AG04450 (cell line): ENCODE data around the gene NFAT5. TPM values are rescaled to one million over a fixed set of nuclear protein-coding genes. Genes with fewer than 3 reads are reported as not detected.
"Not testable (repeated sequence)": the region's sequence is repeated elsewhere in the genome, so short reads cannot be mapped to it uniquely, and the experiment has no call there.

Source experiments
- CTCF ChIA-PET: fragments of 300-600, 350-600 bp; formaldehyde crosslinking; extraction: SDS; loops from one replicate; lab custom pipeline; 2022; ENCODE audit warnings: antibody characterized with exemption, inconsistent platforms; lab: Charles Lee
- POLR2A ChIA-PET: fragments of 350-600 bp; formaldehyde crosslinking; extraction: SDS; loops from one replicate; lab custom pipeline; 2021; ENCODE audit warnings: antibody characterized with exemption, inconsistent platforms; lab: Yijun Ruan, JAX
- DNase-seq: peaks from one replicate; pipeline ENCODE4 v3.0.0-alpha.2; 2011; ENCODE audit warnings: low read depth, low spot score
- H3K27ac ChIP-seq: one replicate; pipeline ENCODE4 v1.5.1; 2012; ENCODE audit warnings: low read depth, low read length, control low read depth
- H3K27me3 ChIP-seq: one replicate; pipeline ENCODE4 v1.6.0; 2012; ENCODE audit warnings: low read length; ENCODE audit not compliant: control insufficient read depth, insufficient read depth
- H3K4me3 ChIP-seq: 2 replicates; pipeline ENCODE4 v1.5.1; 2011; ENCODE audit warnings: mild to moderate bottlenecking, low read depth, low read length, control low read depth
- H3K9me3 ChIP-seq: 2 replicates; pipeline ENCODE4 v1.5.1; 2012; ENCODE audit warnings: low read length; ENCODE audit not compliant: control insufficient read depth, insufficient read depth
- polyA minus RNA-seq: library from RNA; depleted of rRNA, polyadenylated mRNA; stranded (reverse); fragments of >200 nt; gene quantifications from 2 replicates; pipeline ENCODE4 v1.2.3, GENCODE V29; 2011; rRNA and poly(A)+ RNA removed
- polyA plus RNA-seq: library from polyadenylated mRNA; depleted of rRNA; stranded (reverse); fragments of >200 nt; gene quantifications from 2 replicates; pipeline ENCODE4 v1.2.3, GENCODE V29; 2011; rRNA removed
- TF ChIP-seq, protein P1 (sequence below): IDR thresholded peaks from 2 replicates; pipeline ENCODE4 v1.5.1; 2011; ENCODE audit warnings: low read depth, low read length, control low read depth, inconsistent platforms

Gene NFAT5
- polyA plus RNA-seq (31.2 and 36.9 TPM in 2 replicates), polyA minus RNA-seq (69.8 and 88.5 TPM in 2 replicates)

GRCh38 chr16:69565671-69566239, at the start of gene NFAT5:
Gene NFAT5, plus strand, starts transcription at chr16:69565966. Its CDS starts 336 bp downstream, at chr16:69566302.
- peak; percentile 41 for DNase-seq
- ChIA-PET CTCF (no interaction called here), POLR2A (interaction anchor here (1.2 kb wide), 1 partner anchor 169 kb away, joined by 5 read pairs; no protein-coding TSS in a partner anchor)
- no peaks in the 10 kb centered on the region for H3K27me3 ChIP-seq
- peak within 1 kb of the TSS; percentile 96 for H3K4me3 ChIP-seq
- H3K9me3 ChIP-seq: no peaks in the 10 kb centered on the region; the same call in 1 of the 2 replicates
- TF ChIP-seq, protein P1, sequence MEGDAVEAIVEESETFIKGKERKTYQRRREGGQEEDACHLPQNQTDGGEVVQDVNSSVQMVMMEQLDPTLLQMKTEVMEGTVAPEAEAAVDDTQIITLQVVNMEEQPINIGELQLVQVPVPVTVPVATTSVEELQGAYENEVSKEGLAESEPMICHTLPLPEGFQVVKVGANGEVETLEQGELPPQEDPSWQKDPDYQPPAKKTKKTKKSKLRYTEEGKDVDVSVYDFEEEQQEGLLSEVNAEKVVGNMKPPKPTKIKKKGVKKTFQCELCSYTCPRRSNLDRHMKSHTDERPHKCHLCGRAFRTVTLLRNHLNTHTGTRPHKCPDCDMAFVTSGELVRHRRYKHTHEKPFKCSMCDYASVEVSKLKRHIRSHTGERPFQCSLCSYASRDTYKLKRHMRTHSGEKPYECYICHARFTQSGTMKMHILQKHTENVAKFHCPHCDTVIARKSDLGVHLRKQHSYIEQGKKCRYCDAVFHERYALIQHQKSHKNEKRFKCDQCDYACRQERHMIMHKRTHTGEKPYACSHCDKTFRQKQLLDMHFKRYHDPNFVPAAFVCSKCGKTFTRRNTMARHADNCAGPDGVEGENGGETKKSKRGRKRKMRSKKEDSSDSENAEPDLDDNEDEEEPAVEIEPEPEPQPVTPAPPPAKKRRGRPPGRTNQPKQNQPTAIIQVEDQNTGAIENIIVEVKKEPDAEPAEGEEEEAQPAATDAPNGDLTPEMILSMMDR: no peak
- H3K27ac ChIP-seq: peak within 1 kb of the TSS; percentile 86

DNA sequence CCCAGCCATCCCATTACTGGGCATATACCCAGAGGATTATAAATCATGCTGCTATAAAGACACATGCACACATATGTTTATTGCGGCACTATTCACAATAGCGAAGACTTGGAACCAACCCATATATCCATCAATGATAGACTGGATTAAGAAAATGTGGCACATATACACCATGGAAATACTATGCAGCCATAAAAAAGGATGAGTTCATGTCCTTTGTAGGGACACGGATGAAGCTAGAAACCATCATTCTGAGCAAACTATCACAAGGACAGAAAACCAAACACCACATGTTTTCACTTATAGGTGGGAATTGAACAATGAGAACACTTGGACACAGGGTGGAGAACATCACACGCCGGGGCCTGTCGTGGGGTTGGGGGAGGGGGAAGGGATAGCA, 47.9 kb upstream of the NFAT5 start:
- H3K4me3 ChIP-seq, CTCF ChIA-PET, H3K27me3 ChIP-seq, POLR2A ChIA-PET, H3K27ac ChIP-seq, DNase-seq, H3K9me3 ChIP-seq: not testable (repeated sequence)

- no peaks in the 10 kb centered on the region for H3K27me3 ChIP-seq
- POLR2A ChIA-PET: no interaction called here
- H3K9me3 ChIP-seq: no peaks in the 10 kb centered on the region
- CTCF ChIA-PET: interaction anchor here (0.9 kb wide), 1 partner anchor 26 kb away, joined by 3 read pairs; no protein-coding TSS in a partner anchor
- TF ChIP-seq, protein P1: no peak
- no peak for DNase-seq
- H3K27ac ChIP-seq: no peak overlapping the region
- no peak overlapping the region for H3K4me3 ChIP-seq
Observed at GRCh38 chr16:69520413-69520799, 45.4 kb upstream of the NFAT5 start.

GRCh38 chr16:69520800-69521602, 44.8 kb upstream of the NFAT5 start:
- no peak for DNase-seq
- Histone ChIP-seq H3K9me3 (no peaks in the 10 kb centered on the region), H3K27me3 (no peaks in the 10 kb centered on the region), H3K27ac (no peak overlapping the region), H3K4me3 (no peak overlapping the region)
- TF ChIP-seq, protein P1: no peak
- ChIA-PET CTCF (interaction anchor here (0.9 kb wide), 1 partner anchor 27 kb away, joined by 3 read pairs; no protein-coding TSS in a partner anchor), POLR2A (no interaction called here)

DNA sequence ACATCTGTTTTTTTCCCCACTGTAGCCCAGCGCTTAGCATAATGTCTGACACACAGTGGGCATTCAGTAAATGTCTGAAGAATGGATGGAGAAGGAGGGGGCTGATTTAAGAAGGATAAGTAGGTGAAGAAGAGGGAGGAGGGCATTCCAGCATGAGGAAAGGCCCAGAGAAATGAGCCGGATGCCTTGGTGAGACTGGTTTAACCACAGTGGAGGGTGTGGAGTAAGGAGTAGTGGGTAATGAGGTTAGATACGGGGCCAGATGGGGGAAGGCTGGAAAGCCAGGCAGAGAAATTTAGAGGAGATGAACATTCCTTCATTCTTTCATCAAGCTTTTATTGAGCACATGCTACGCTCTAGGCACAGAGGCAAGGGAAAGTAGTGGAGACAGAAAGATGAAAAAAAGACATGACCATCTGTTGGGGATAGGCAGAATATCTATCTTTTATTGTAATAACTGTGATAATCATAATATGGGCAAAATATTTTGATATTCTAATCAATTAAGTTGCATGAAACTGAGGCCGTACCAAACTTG, 43.7 kb upstream of the NFAT5 start:
- DNase-seq: no peak
- TF ChIP-seq, protein P1: no peak
- POLR2A ChIA-PET: no interaction called here

More for the DNA sequence above, 43.7 kb upstream of the NFAT5 start:
- H3K27ac ChIP-seq: no peak overlapping the region
- no peaks in the 10 kb centered on the region for H3K9me3 ChIP-seq
- no peaks in the 10 kb centered on the region for H3K27me3 ChIP-seq
- CTCF ChIA-PET: interaction anchor here (0.8 kb wide), 1 partner anchor 126 kb away, joined by 3 read pairs; no protein-coding TSS in a partner anchor
- no peak overlapping the region for H3K4me3 ChIP-seq
